IPS-NIHi7 (cell line): ENCODE measurements around the gene TEKTIP1.

Source experiments
- DNase-seq: peaks from one replicate; pipeline ENCODE4 v3.0.0; 2012; ENCODE audit warnings: mixed read lengths; ENCODE audit errors: extremely low spot score

Gene TEKTIP1

DNA sequence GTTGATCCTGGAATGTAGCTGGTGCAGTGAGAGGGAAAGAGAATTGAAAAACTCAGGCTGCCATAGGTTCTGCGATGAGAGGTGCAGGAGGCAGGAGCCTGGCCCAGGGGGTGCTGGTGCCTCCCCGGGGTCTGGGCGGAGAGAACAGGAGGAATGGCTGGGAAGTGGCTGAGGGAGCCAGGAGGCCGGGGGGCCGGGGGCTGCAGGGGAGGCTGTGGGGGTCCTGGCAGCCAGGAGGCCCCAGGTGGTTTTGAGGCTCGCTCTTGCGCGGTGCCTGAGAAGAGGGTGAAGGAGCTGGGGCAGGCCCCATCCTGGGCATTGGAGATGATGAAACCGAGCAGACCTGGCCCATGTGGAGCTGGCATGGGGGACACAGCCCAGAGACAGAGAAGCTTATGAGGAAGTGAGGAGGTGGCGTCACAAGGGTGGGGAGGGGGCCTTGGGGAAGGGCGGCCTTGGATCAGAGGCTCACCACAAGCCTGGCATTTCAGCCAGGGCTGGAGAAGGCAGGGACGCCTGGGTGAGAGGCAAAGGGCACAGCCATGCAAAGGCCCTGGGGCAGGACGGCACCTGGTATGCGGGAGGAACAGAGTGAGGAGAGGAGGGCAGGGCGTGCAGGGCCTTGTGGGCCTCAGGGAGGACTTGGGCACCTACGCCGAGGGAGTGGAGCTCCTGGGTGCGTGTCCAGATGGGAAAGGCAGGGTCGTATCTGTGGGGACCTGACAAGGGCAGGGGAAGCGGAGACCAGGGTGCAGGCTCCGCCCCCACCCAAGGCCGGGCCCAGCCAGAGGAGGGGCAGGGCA, 1.3 kb upstream of the TEKTIP1 start:
- DNase-seq = no peak

DNA sequence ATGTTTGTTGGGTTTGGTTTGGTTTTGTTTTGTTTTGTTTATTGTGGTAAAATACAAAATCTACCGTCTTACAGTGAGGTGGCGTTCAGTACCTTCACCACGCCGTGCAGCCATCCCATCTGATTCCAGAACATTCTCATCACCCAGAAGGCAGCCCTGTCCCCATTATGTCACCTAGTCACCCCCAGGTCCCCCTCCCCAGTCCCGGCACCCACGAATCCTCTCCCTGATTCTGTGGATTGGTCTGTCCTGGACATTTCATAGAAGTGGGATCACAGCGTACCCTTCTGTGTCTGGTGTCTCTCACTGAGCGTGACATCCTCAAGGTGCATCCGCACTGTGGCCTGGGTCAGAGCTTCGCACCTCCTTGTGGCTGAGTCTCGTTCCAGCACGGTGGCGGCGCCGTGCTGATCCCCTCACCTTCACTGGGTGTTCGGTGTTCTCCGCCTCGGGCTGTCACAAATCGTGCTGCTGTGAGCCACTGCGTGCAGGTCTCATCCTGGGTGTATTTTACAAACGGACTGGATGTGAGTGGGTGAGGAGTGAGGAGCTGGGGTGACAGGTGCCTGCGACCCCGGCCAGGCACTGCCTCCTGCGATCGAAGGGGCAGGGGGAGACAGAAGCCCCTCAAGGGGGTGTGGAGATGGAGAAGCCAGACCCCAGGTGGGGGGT, 580 bp upstream of the TEKTIP1 start:
- no peak for DNase-seq

DNA sequence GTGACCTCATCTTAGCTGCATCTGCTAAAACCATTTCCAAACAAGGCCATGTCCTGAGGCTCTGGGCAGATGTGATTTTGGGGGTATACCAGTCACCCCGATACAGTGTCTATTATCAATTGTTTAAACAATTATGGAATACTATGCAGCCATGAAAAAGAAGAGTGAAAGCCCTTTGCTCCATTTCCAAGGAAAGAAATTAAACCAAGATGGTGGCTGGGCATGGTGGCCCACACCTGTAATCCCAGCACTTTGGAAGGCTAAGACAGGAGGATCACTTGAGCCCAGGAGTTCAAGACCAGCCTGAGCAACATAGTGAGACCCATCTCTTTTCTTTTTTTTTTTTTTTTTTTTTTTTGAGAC, 763 bp downstream of the TEKTIP1 start:
- no peak for DNase-seq

DNA sequence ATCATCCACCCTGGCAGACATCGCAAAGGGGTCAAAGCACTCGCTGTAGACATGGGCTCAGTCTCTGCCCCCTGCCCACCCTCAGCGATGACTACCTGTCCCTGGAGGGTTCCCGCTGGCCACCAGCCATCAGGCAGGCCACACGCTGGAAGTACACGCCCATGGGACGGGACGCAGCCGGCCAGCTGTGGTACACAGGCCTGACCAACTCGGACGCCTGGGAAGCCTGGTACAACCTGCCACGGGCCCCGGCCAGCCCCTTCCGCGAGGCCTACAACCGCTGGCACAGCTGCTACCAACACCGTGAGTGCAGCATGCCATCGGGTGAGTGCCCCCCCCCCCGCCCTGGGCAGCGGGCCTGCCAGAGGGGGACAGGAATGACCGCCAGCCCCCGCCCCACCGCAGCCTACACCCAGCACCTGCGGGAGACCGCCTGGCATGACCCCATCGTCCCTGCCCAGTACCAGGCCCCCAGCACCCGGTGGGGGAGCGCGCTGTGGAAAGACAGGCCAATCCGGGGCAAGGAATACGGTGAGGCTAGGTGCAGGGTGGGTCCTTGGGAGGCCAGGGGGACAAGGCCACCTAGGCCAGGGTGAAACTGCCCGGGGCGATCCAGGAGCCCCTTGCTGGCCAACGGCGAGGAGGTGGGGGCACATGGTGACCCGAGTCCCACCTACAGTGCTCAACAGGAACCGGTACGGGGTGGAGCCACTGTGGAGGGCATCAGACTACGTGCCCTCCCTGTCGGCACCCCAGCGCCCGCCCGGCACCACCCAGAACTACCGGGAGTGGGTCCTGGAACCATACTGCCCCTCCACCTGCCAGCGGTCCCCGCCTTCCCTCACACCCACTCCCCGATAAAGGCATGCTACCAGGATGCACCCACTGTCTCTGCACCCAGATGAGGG, 4.4 kb downstream of the TEKTIP1 start:
- no peak for DNase-seq

DNA sequence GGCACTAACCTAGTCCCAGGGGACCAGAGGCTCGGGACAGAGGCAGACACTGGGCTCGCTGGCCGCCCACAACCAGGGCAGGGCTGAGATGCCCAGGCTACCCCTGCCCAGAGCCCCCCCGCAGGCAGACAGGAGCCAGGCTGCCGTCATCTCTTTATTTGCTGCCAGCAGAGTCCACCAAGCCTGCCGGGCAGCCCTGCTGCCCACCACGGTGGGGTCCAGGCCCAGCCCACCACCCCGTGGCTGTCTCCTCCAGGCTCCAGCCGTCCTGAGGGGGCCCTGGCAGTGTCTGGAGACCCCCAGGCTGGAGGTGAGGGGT, 5.0 kb downstream of the TEKTIP1 start:
- no peak for DNase-seq

DNA sequence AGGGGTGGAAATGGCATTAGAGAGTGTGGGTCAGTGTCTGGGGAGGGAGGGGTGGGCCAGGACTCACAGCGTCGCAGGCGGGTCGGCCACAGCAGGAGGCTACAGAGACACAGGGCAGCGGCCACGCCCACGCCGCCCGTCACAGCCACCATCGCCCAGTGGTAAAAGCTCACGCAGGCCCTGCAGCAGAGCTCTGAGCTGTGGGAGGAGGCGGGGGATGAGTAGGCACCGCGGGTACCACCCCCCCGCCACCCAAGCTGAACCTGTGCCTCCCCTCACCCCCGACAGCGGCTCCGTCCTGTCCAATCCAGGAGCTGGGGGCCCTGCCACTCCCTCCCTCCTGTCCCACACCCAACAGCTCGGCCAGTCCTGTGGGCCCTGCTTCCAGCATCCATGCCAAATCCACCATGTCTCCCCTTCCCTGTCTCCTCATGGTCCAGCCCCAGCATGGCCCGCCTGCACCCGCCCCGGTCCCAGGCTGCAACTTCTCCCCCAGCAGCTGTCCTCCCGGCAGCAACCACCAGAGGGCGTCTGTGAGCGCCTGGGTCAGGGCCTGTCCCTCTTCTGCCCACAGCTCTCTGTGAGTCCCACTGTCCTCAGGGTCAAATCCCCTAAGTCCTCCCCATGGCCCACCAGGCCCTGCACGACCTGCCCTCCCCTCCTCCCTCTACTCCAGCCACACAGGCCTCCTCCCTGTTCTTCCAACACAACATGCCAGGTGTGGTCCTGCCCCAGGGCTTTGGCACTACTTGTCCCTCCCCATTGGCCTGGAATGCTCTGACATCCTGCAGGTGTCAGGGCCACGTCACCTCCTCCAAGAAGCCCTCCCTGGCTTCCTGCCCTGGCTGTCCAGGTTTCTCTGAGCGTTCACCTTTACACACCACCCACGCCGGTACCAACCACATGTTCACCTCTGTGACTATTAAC, 6.0 kb downstream of the TEKTIP1 start:
- DNase-seq = peak; percentile 94

DNA sequence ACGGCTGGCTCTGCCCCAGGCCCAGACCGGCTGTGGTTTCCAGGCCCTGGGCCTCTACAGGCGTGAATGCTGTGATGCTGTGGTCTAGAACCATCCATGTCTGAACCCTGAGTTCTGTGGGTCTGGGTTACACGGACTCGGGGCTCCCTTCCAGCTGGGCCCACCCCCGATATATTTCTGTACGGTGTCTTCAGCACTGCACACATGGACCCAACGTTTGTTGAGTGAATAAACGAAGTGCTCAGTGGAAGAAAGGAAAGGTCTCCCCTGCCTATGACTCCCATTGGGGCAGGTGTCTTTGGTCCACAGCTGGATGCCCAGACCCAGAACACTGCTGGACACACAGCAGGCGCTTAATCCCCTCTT, 6.7 kb downstream of the TEKTIP1 start:
- no peak for DNase-seq

DNA sequence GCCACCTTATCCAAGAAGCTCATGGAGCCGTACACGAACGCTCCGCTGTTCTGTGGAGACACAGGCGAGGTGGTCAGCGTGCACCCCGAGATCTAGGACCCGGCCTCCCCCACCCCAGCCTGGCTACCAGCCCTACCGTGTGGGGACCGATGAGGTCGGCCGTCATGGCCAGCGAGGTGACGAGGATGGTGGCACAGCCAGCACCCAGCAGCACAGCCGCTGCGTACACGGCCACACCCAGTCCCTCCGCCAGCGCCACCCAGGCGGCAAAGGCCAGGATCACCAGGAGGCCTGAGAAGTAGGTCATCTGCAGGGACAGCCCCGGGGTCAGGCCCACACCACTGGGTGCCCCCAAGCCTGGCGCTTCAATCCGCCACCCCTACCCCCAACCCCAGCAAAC, 7.1 kb downstream of the TEKTIP1 start:
- DNase-seq = no peak

DNA sequence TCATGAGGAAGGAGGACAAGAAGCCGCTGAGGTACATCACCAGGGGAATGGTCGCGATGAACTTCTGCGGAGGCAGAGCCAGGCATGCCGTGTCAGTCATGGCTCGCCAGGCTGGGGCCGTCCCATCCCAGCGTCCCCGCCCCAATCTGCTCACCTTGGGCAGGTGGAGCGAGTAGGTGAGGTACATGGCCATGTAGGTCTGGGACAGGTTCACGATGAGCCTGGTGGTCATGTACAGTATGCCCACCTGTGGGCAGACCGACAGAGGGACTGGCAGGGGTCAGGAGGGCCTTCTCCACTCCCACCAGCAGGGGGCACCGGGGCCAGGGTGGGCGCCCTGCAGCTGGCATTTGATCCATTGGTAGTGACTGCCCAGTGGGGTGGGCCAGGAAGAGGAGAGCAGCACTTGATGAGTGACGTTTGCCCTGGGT, 8.3 kb downstream of the TEKTIP1 start:
- no peak for DNase-seq

DNA sequence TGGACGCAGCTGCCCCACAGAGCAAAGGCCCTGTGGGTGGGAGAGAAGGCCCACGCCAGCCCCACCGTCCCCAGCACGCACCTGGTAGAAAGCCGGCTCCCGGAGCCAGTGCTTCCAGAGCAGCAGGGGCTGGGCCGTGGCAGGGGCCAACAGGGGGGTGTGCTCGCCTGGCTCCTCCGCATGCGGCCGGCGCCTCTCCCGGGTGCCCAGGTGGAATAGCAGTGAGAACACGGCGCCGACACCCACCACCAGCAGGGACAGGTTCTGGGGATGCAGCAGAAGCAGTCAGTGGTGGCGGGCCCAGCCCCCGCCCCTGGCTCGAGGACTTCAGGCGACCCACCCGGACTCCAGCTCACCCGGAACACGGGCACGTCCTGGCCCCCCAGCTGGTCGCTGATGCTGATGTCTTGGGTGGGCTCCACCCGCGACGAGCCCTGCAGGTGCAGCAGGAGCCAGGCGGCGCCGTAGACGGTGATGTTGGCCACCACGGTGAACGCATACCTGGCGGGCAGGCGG, 8.9 kb downstream of the TEKTIP1 start:
- no peak for DNase-seq

DNA sequence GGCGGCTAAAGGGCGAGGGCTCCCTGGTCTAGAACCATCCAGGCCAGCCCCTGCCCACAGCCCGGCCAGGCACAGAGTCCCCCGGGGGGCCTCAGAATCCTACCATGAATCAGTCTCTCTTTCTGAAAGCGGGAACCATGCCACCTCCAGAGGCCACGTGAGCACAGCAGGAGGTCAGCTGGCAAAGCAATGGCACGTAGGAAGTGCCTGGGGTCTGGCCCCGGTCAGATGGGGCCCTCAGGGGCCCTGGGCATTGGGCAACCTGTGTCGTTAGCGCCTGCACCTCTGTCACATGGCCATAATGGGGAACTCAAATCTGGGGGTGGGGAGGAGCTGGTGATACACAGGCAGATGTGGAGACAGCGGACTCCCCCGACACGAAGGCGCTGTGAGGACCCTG, 9.6 kb downstream of the TEKTIP1 start:
- DNase-seq = no peak

DNA sequence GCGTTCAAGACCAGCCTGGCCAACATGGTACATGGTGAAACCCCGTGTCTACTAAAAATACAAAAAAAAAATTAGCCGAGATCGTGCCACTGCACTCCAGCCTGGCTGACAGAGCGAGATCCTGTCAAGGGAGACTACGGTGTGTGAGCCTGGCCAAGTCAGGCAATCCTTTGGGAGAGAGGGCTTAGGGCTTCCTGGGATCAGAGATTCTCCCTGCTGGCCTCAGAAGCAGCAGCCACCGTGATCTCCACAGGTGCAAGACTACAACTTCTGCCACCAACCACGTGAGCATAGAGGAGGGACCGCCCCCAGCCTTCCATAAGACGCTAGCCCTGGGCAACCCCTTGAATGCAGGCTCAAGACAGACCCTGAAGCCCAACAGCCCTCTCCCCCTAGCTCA, 10.8 kb downstream of the TEKTIP1 start:
- DNase-seq = no peak

DNA sequence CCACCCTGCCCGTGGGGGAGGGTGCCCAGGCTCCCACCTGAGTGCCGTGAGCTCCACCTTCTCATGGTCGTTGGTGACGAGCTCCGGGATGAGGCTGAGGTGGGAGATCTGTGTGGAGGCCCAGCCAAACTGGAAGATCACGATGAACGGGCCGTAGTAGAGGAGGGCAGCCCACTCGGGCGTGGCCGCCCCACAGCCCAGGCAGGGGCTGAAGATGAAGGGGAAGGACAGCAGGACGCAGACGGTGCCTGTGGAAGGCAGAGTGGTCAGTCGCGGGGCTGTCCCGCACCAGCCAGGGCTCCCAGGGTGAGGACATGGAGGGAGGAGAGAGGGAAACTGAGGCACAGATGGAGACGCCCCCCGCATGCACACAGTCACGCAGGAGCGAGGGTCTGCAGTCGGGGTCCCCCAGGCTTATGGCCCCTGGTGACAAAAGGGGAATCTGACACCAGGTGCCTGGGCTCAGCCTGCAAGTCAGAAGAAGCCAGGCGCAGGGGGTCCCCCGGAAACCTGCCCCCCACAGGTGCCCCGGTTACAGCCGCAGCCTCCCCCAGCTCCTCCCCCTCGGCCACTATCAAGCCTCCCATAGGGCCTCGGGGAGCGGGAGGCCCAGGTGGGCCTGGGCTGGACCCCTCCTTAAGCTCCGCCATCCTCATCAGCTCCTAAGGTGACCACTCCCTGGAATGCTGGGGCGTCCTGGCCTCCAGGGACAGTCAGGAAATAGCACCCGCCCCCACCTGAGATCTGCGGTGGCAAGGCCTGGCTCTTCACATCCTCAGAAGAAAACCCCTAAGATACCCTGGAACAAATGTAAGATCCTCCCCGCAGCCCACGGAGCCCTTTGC, 12.2 kb downstream of the TEKTIP1 start:
- DNase-seq = no peak

DNA sequence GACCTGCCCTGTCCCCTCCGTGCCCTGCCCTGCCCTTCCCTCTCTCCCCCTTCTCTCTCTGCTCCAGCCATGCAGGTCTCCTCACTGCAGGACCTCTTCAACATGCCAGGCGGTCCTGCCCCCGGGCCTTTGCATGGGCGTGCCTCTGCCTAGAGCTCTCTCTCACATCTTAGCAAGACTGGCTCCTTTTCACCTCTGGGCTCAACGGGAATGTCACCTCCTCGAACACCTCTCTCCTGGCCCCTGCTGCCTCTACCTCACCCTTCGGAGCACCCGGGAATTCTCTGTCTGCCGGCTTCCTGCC, 12.8 kb downstream of the TEKTIP1 start:
- no peak for DNase-seq

DNA sequence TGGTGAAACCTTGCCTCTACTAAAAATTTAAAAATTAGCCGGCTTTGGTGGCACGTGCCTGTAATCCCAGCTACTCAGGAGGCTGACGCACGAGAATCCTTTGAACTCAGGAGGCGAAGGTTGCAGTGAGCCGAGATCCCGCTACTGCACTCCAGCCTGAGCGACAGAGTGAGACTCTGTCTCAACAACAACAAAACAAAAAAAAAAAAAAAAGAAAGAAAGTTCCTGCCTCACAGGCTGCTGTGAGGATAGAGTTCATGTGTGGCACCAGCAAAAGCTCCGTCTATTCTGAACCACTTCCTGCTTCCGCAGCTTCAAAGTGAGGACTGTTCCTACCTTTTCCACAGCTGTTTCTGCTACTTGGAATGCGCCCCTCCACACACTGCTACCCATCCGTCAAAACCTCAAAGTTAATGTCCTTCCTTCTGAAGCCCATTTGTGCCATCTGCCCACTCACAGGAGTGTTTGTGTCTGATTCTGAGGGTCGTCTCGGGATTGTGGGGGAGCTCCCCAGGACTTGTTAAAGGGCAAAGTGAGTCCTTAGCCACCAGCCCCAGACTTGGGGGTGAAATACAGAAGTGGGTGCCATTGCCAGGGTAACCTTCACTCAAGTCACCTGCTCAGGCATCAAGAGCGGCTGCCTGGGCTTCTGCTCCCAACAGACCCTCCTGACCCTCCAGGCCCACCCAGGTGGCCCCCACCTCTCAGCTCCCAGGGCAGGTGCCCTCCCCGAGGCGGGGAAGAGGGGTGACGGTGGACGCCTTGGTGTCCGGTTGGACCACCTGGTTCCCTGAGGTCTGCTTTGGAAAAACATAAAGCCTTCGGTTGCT, 15.5 kb downstream of the TEKTIP1 start:
- DNase-seq = no peak

DNA sequence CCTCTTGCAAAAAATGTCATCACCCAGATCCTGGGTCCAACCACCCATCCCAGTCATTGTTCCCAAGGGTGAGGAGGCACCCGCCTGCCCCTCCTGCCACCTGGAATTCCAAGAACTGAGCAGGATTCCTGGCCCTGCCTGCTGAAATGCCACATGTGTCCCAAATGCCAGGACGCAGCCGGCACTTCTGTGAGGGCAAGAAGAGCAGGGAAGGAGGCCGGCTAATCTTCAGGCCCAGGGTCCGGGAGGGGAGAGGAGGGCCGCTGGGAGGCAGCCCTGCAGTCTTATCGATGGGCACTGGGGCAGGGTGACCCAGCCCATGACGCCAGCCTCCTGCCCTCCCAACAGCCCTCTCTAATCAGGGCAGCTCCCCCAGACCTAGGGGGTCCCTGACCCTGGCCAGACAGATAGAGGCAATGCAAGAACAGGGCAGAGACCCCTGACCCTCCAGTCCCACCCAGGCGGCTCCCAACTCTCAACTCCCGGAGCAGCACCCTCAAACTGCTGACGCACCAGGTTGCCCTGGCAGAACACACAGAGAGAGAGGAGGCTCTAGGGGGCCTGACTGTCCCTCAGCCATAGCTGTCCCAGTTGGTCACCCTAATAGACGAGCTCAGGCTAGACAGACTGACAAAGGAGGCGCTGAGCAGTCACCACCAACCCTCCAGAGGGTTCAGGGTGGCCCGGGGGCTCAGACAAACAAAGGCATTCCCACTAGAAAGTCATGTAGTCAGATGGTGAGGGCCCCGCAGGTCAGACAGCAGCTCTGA, 16.9 kb downstream of the TEKTIP1 start:
- no peak for DNase-seq

DNA sequence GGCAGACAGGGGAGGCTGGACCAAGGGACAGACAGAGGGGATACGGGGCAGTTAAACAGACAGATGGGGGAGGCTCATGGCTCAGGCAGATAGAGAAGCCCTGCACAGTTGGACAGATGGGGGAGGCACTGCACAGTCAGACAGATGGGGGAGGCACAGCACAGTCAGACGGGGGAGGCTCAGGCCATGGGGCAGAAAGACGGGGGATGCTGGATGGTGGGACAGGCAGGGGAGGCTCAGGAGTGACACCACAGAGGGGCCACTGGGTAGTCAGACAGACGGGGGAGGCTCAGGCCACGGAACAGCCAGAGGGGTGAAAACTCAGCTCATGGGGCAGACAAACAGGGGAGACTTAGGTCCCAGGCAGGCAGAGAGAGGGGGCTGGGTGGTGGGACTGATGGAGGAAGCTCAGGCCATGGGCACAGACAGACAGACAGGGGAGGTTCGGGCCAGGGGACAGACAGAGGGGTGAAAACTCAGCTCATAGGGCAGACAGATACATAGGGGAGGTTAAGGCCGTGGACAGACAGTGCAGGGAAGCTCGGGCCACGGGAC, 17.5 kb downstream of the TEKTIP1 start:
- no peak for DNase-seq

DNA sequence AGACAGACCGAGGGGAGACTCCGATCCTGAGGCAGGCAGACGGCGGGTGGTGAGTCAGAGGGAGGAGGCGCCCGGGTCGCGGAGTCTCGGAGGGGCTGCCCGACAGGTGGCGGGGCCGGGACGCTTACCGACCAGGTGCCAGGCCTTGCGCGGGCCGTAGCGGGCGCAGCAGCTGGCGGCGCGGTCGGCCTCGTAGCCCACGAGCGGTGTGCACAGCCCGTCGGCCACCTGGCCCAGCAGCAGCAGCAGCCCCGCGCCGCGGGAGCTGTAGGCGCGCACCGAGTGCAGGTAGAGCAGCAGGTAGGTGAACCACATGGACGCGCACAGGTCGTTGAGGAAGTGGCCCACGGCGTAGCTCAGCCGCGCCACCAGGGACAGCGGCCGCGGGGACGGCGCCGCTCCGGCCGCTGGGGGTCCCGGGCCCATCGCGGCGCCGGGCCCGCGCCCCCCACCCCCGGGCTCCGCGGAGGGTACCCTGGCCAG, 18.0 kb downstream of the TEKTIP1 start:
- peak; percentile 67 for DNase-seq
